OCI-LY1 (cell line): ENCODE data around the gene S100PBP.
A peak's percentile ranks its signal among the peaks of the same experiment; 100 is the strongest.
"Not testable (repeated sequence)": the region's sequence is repeated elsewhere in the genome, so short reads cannot be mapped to it uniquely, and the experiment has no call there.

Experiments
- H2AFZ ChIP-seq: fragments of 200-600 bp; sonication (generic), shearing (Covaris generic); 2 replicates; pipeline ENCODE4 v1.6.0; 2014; ENCODE audit warnings: antibody characterized with exemption, mild to moderate bottlenecking, low read length
- H3F3A ChIP-seq: fragments of 200-600 bp; sonication (generic), shearing (Covaris generic); 2 replicates; pipeline ENCODE4 v1.6.0; 2014; ENCODE audit warnings: mild to moderate bottlenecking, antibody characterized with exemption, low read length, moderate library complexity; ENCODE audit not compliant: insufficient read depth
- H3K27ac ChIP-seq: fragments of 200-600 bp; sonication (generic); 2 replicates; pipeline ENCODE4 v1.5.1; 2014; ENCODE audit warnings: low read length, mixed run types, mild to moderate bottlenecking, low read depth; ENCODE audit not compliant: poor library complexity, severe bottlenecking
- H3K27me3 ChIP-seq: fragments of 200-600 bp; sonication (generic); 2 replicates; pipeline ENCODE4 v1.6.0; 2014; ENCODE audit warnings: antibody characterized with exemption, mild to moderate bottlenecking, low read length, moderate library complexity; ENCODE audit not compliant: insufficient read depth
- H3K36me3 ChIP-seq: fragments of 200-600 bp; sonication (generic); 2 replicates; pipeline ENCODE4 v1.6.1; 2014; ENCODE audit warnings: mild to moderate bottlenecking, antibody characterized with exemption, low read length, moderate library complexity, mixed read lengths; ENCODE audit not compliant: insufficient read depth
- H3K4me1 ChIP-seq: fragments of 200-600 bp; sonication (generic); 2 replicates; pipeline ENCODE4 v1.5.1; 2014; ENCODE audit warnings: mild to moderate bottlenecking, low read length, moderate library complexity; ENCODE audit not compliant: insufficient read depth, severe bottlenecking
- H3K4me2 ChIP-seq: fragments of 200-600 bp; sonication (generic), shearing (Covaris generic); 2 replicates; pipeline ENCODE4 v1.6.1; 2014; ENCODE audit warnings: low read length
- H3K4me3 ChIP-seq: fragments of 200-600 bp; sonication (generic); 2 replicates; pipeline ENCODE4 v1.5.1; 2014; ENCODE audit warnings: low read length, low read depth, mild to moderate bottlenecking, mixed read lengths; ENCODE audit not compliant: poor library complexity, severe bottlenecking
- H3K79me2 ChIP-seq: fragments of 200-600 bp; shearing (Covaris generic); 2 replicates; pipeline ENCODE4 v1.6.1; 2016; ENCODE audit warnings: mixed run types, low read length, mixed read lengths; ENCODE audit not compliant: insufficient read depth
- H3K9ac ChIP-seq: fragments of 200-600 bp; sonication (generic), shearing (Covaris generic); 2 replicates; pipeline ENCODE4 v1.6.1; 2014; ENCODE audit warnings: mild to moderate bottlenecking, low read length, mixed read lengths
- H3K9me2 ChIP-seq: fragments of 200-600 bp; sonication (generic), shearing (Covaris generic); 2 replicates; pipeline ENCODE4 v1.6.1; 2014; ENCODE audit warnings: low read depth, mild to moderate bottlenecking, low read length, mixed read lengths
- H3K9me3 ChIP-seq: fragments of 200-600 bp; shearing (Covaris generic); 2 replicates; pipeline ENCODE4 v1.6.1; 2014; ENCODE audit warnings: low read length, mixed read lengths
- H4K20me1 ChIP-seq: fragments of 200-600 bp; sonication (generic), shearing (Covaris generic); 2 replicates; pipeline ENCODE4 v1.6.0; 2016; ENCODE audit warnings: mild to moderate bottlenecking, low read length; ENCODE audit not compliant: insufficient read depth
- CTCF ChIP-seq: fragments of 200-600 bp; sonication (generic), shearing (Covaris generic); IDR thresholded peaks from 2 replicates; pipeline ENCODE4 v1.5.1; 2017; ENCODE audit warnings: mild to moderate bottlenecking, antibody characterized with exemption, low read length, moderate library complexity, mixed read lengths
- EZH2 ChIP-seq: fragments of 200-600 bp; sonication (generic), shearing (Covaris generic); IDR thresholded peaks from 2 replicates; pipeline ENCODE4 v1.8.0; 2017; ENCODE audit warnings: borderline replicate concordance, mixed run types, mild to moderate bottlenecking, antibody characterized with exemption, low read length, moderate library complexity, mixed read lengths

The S100PBP gene

GRCh38 chr1:32786856-32787255, 30.6 kb upstream of the S100PBP start:
- TF ChIP-seq CTCF (peak; percentile 39; the same call in 1 of the 2 replicates), EZH2 (no peak)
- Histone ChIP-seq H3F3A (no peaks in the 10 kb centered on the region), H3K27ac (no peak overlapping the region), H3K9me2 (no peaks in the 10 kb centered on the region), H3K9me3 (no peaks in the 10 kb centered on the region), H3K9ac (no peak overlapping the region), H4K20me1 (no peaks in the 10 kb centered on the region), H3K79me2 (no peaks in the 10 kb centered on the region), H3K4me3 (no peak overlapping the region), H2AFZ (no peak overlapping the region), H3K27me3 (no peaks in the 10 kb centered on the region), H3K4me1 (no peaks in the 10 kb centered on the region), H3K4me2 (no peak overlapping the region), H3K36me3 (peaks cover 83% of the 10 kb centered on the region)

- not testable (repeated sequence) for H3K4me1 ChIP-seq, H3K79me2 ChIP-seq, H3K27ac ChIP-seq, H3K27me3 ChIP-seq, H3K4me3 ChIP-seq, H3F3A ChIP-seq, H2AFZ ChIP-seq, H4K20me1 ChIP-seq, H3K9me2 ChIP-seq, H3K9ac ChIP-seq, H3K4me2 ChIP-seq, H3K9me3 ChIP-seq
- peaks cover 77% of the 10 kb centered on the region for H3K36me3 ChIP-seq
Measured at GRCh38 chr1:32789356-32789755, 28.1 kb upstream of the S100PBP start.

- Histone ChIP-seq H3K27me3 (no peaks in the 10 kb centered on the region), H3K4me1 (no peaks in the 10 kb centered on the region), H3K79me2 (no peaks in the 10 kb centered on the region), H3K27ac (no peak overlapping the region), H3K36me3 (peaks cover 74% of the 10 kb centered on the region), H3K9me3 (no peaks in the 10 kb centered on the region), H3K4me3 (no peak overlapping the region), H3F3A (no peaks in the 10 kb centered on the region), H4K20me1 (no peaks in the 10 kb centered on the region), H3K9me2 (no peaks in the 10 kb centered on the region), H3K9ac (no peak overlapping the region), H2AFZ (no peak overlapping the region), H3K4me2 (no peak overlapping the region)
- TF ChIP-seq EZH2 (no peak), CTCF (no peak)
Measured at GRCh38 chr1:32791881-32792280, 25.6 kb upstream of the S100PBP start.

GRCh38 chr1:32795763-32796162, 21.7 kb upstream of the S100PBP start:
- peaks cover 75% of the 10 kb centered on the region for H3K36me3 ChIP-seq
- H3F3A ChIP-seq, H3K9ac ChIP-seq, H3K9me3 ChIP-seq, H4K20me1 ChIP-seq, H3K79me2 ChIP-seq, H3K9me2 ChIP-seq, H3K4me1 ChIP-seq, H3K27ac ChIP-seq, H2AFZ ChIP-seq, H3K4me2 ChIP-seq, H3K4me3 ChIP-seq, H3K27me3 ChIP-seq: not testable (repeated sequence)
